Vagina (tissue), 2 donors: ENCODE results near the gene SLC8A2. TPM values are rescaled to one million over a fixed set of nuclear protein-coding genes. Genes with fewer than 3 reads are reported as not detected.
"Not testable (repeated sequence)": the region's sequence is repeated elsewhere in the genome, so short reads cannot be mapped to it uniquely, and the experiment has no call there.

Experiments used
- DNase-seq, 2 donors: peaks; one replicate each; pipeline ENCODE4 v3.0.0-alpha.2; 2017; ENCODE audit errors: extremely low spot score in 2 of 2
- H3K27ac ChIP-seq: fragments of 200-600 bp; sonication (generic); one replicate; pipeline ENCODE4 v1.5.1; 2019
- H3K27me3 ChIP-seq: fragments of 200-600 bp; sonication (generic); one replicate; pipeline ENCODE4 v1.5.1; 2019
- H3K36me3 ChIP-seq, 2 donors: fragments of 200-600 bp; sonication (generic); one replicate each; pipeline ENCODE4 v1.5.1; 2017 to 2019
- H3K4me1 ChIP-seq: fragments of 200-600 bp; sonication (generic); one replicate; pipeline ENCODE4 v1.5.1; 2019
- H3K4me3 ChIP-seq, 2 donors: fragments of 200-600 bp; sonication (generic); 1 replicate in 1 of 2; 2 replicates in 1 of 2; pipeline ENCODE4 v1.5.1; 2016 to 2019
- H3K9me3 ChIP-seq: fragments of 200-600 bp; sonication (generic); one replicate; pipeline ENCODE4 v1.5.1; 2019
- CTCF ChIP-seq, 3 experiments: fragments of 450-650 bp in 2 of 3; fragments of 200-600 bp in 1 of 3; sonication (generic) in 1 of 3; IDR thresholded peaks; one replicate each; pipeline ENCODE4 v1.5.1; 2017 to 2019; ENCODE audit warnings: antibody characterized with exemption in 3 of 3, mild to moderate bottlenecking in 2 of 3, moderate library complexity in 2 of 3
- POLR2A ChIP-seq, 2 donors: fragments of 450-650 bp; IDR thresholded peaks; one replicate each; pipeline ENCODE4 v1.6.1; 2017; ENCODE audit warnings: antibody characterized with exemption in 2 of 2, mild to moderate bottlenecking in 2 of 2, moderate library complexity in 2 of 2
- POLR2AphosphoS5 ChIP-seq, 2 donors: sonication (generic); formaldehyde crosslinking; IDR thresholded peaks; one replicate each; pipeline ENCODE4 v1.9.0; 2017; ENCODE audit warnings: antibody characterized with exemption in 2 of 2, mild to moderate bottlenecking in 2 of 2, low read depth in 1 of 2; ENCODE audit not compliant: insufficient read depth in 1 of 2
- intact Hi-C: fragments of 100-400 bp; cut with DNase I; formaldehyde crosslinking; loops from one replicate; pipeline ENCODE4 v1.15.1; 2023
- total RNA-seq: library from RNA; depleted of rRNA; stranded (reverse); fragments of >200 nt; gene quantifications from one replicate; pipeline ENCODE4 v1.2.3, GENCODE V29; 2016

SLC8A2 gene
- total RNA-seq, 1 donor from 2014 or later: 0.49 TPM

- DNase-seq: no peak
- Histone ChIP-seq H3K27me3 (no peaks in the 10 kb centered on the region), H3K4me3 (no peak overlapping the region), H3K9me3 (no peaks in the 10 kb centered on the region), H3K27ac (no peak overlapping the region), H3K36me3 (peaks cover 0 to 24% of the 10 kb centered on the region in 2 donors), H3K4me1 (peaks cover 21% of the 10 kb centered on the region)
- intact Hi-C loops: no loop called here
- TF ChIP-seq POLR2A (IDR thresholded peaks at IDR 0.05) (no peak), POLR2AphosphoS5 (IDR thresholded peaks at IDR 0.05; ENCODE audit: insufficient read depth in 1 of 2, low read depth in 1 of 2) (no peak), CTCF (IDR thresholded peaks at IDR 0.05) (no peak)
Observed at GRCh38 chr19:47486900-47487299, 15.2 kb upstream of the SLC8A2 start.

GRCh38 chr19:47486220-47486619 lies 14.5 kb upstream of the SLC8A2 start:
- H3K4me3 ChIP-seq, H3K27me3 ChIP-seq, intact Hi-C loops, H3K9me3 ChIP-seq, H3K27ac ChIP-seq, DNase-seq: not testable (repeated sequence)
- H3K36me3 ChIP-seq: peaks cover 0 to 20% of the 10 kb centered on the region in 2 donors
- peaks cover 21% of the 10 kb centered on the region for H3K4me1 ChIP-seq

GRCh38 chr19:47485210-47485609 lies 13.5 kb upstream of the SLC8A2 start:
- peak overlapping the region; percentile 89 for H3K27ac ChIP-seq
- intact Hi-C loops: no loop called here
- no peak for TF ChIP-seq CTCF (IDR thresholded peaks at IDR 0.05)
- TF ChIP-seq POLR2AphosphoS5 (IDR thresholded peaks at IDR 0.05; ENCODE audit: insufficient read depth in 1 of 2, low read depth in 1 of 2): no peak
- no peak for TF ChIP-seq POLR2A (IDR thresholded peaks at IDR 0.05)
- peaks cover 23% of the 10 kb centered on the region for H3K4me1 ChIP-seq
- DNase-seq: no peak
- H3K27me3 ChIP-seq: no peaks in the 10 kb centered on the region
- H3K9me3 ChIP-seq: no peaks in the 10 kb centered on the region
- no peak overlapping the region for H3K4me3 ChIP-seq
- H3K36me3 ChIP-seq: peaks cover 0 to 20% of the 10 kb centered on the region in 2 donors

GRCh38 chr19:47483800-47484690 lies 12.4 kb upstream of the SLC8A2 start, which contains the start of gene KPTN:
Gene KPTN (minus strand): TSS chr19:47484219. CDS start chr19:47484160, 59 bp downstream.
- Histone ChIP-seq H3K4me3 (peak within 1 kb of the TSS; percentile 61 to 63), H3K4me1 (peaks cover 25% of the 10 kb centered on the region), H3K27ac (peak within 1 kb of the TSS; percentile 89), H3K9me3 (no peaks in the 10 kb centered on the region), H3K27me3 (no peaks in the 10 kb centered on the region), H3K36me3 (peaks cover 0 to 9% of the 10 kb centered on the region in 2 donors)
- no peak for DNase-seq
- intact Hi-C loops: no loop called here
- TF ChIP-seq POLR2AphosphoS5 (IDR thresholded peaks at IDR 0.05; ENCODE audit: insufficient read depth in 1 of 2, low read depth in 1 of 2) (peak; percentile 80 to 86), CTCF (IDR thresholded peaks at IDR 0.05) (peak; percentile 29 to 62 (median 40)), POLR2A (IDR thresholded peaks at IDR 0.05) (no peak)

GRCh38 chr19:47483200-47483599 lies 11.5 kb upstream of the SLC8A2 start:
- peaks cover 25% of the 10 kb centered on the region for H3K4me1 ChIP-seq
- peak overlapping the region; percentile 61 to 63 for H3K4me3 ChIP-seq
- intact Hi-C loops: no loop called here
- H3K36me3 ChIP-seq: peaks cover 0 to 7% of the 10 kb centered on the region in 2 donors
- no peak overlapping the region for H3K27ac ChIP-seq
- H3K27me3 ChIP-seq: no peaks in the 10 kb centered on the region
- no peak for DNase-seq
- TF ChIP-seq CTCF (IDR thresholded peaks at IDR 0.05) (no peak), POLR2AphosphoS5 (IDR thresholded peaks at IDR 0.05; ENCODE audit: insufficient read depth in 1 of 2, low read depth in 1 of 2) (no peak)
- H3K9me3 ChIP-seq: no peaks in the 10 kb centered on the region
